GM18511 (cell line): ENCODE results near the gene KIAA1210.
"Not testable (repeated sequence)": the region's sequence is repeated elsewhere in the genome, so short reads cannot be mapped to it uniquely, and the experiment has no call there.

ENCODE experiments used
- ATAC-seq: cut with Tn5 transposase; IDR thresholded peaks from one replicate; pipeline ENCODE4 v1.9.1; 2021; ENCODE audit warnings: mild to moderate bottlenecking, moderate library complexity; ENCODE audit not compliant: unreplicated experiment

The KIAA1210 gene

DNA sequence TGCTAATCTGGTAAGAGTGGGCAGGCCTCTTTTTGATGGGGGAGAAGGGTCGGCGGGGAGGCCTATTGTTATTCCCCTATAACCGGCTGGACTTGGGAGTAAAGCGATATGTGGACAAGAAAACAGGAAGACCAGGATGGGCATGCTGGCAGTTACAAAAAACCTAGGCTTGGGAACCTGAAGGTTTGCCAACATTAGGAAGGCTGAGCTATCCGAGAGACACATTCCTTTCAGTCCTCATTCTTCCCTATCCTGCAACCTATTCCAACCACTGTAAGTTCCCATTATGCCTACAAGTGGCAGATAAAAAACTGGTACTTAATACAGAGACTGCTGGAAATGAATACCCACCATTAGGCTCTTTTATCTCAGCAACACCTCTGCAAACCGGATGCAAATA lies 87.2 kb downstream of the KIAA1210 start:
- no peak for ATAC-seq

GRCh38 chrX:119036107-119037029 lies 91.2 kb downstream of the KIAA1210 start:
- ATAC-seq, result no peak

DNA sequence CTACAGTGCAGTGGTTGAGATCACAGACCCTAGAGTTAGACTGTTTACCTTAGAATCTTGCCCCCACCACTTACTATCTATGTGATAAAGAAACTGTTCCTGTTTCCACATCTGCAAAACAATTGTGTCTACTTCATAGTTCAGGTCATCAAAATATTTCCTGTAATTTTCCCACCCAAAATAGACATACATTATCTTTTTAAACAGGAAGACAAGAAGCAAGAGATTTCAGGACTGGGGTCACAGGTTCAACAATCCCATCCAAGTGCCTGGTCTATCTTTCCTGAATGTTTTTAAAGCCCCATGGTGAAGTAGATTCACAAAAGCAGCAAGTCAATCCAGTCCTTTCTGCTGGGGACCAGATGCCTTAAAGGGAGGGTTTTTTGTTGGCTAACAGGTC lies 96.6 kb downstream of the KIAA1210 start:
- no peak for ATAC-seq

GRCh38 chrX:119029656-119030055 lies 98.0 kb downstream of the KIAA1210 start:
- not testable (repeated sequence) for ATAC-seq

GRCh38 chrX:119028733-119029330 lies 98.8 kb downstream of the KIAA1210 start:
- ATAC-seq, result no peak
